Measurements from ENCODE around the gene SBNO1.

Gene SBNO1

GRCh38 chr12:123242116-123242904 lies 122.3 kb downstream of the SBNO1 start:
- DNase-seq: no peak

All from CD4-positive, alpha-beta T cell treated with Interleukin-4 for 4 hours (primary cell).